Spleen (tissue), 11 donors: Measurements from ENCODE around the gene HMCN1. TPM values are rescaled to one million over a fixed set of nuclear protein-coding genes. Genes with fewer than 3 reads are reported as not detected.

Experiments used
- DNase-seq: peaks from one replicate; pipeline ENCODE4 v3.0.0-alpha.2; 2020
- H3K27ac ChIP-seq, 8 donors: fragments of 200-600 bp; sonication (generic) in 7 of 8; 1 replicate in 4 of 8; 2 replicates in 4 of 8; pipeline versions ENCODE4 v1.5.0 to v1.8.0; 2016 to 2021; ENCODE audit warnings: inconsistent platforms in 4 of 8, mild to moderate bottlenecking in 4 of 8, moderate library complexity in 1 of 8
- H3K27me3 ChIP-seq, 7 donors: fragments of 200-600 bp; sonication (generic) in 6 of 7; replicated peaks in 1 of 7; 1 replicate in 4 of 7; 2 replicates in 3 of 7; pipeline versions ENCODE4 v1.5.0 to v1.8.0; 2016 to 2021; ENCODE audit warnings: inconsistent platforms in 3 of 7, mild to moderate bottlenecking in 1 of 7
- H3K36me3 ChIP-seq, 6 donors: fragments of 200-600 bp; sonication (generic) in 5 of 6; 1 replicate in 4 of 6; 2 replicates in 2 of 6; pipeline versions ENCODE4 v1.5.0 to v1.8.0; 2016 to 2021; ENCODE audit warnings: inconsistent platforms in 2 of 6
- H3K4me1 ChIP-seq, 6 donors: fragments of 200-600 bp; sonication (generic) in 5 of 6; 1 replicate in 3 of 6; 2 replicates in 3 of 6; pipeline versions ENCODE4 v1.5.0 to v1.8.0; 2016 to 2021; ENCODE audit warnings: inconsistent platforms in 3 of 6
- H3K4me3 ChIP-seq, 8 donors: fragments of 200-600 bp; sonication (generic) in 7 of 8; 1 replicate in 4 of 8; 2 replicates in 4 of 8; pipeline versions ENCODE4 v1.5.0 to v1.8.0; 2016 to 2021; ENCODE audit warnings: inconsistent platforms in 4 of 8, mild to moderate bottlenecking in 4 of 8, moderate library complexity in 2 of 8
- H3K9me3 ChIP-seq, 8 donors: fragments of 200-600 bp; sonication (generic) in 7 of 8; 1 replicate in 4 of 8; 2 replicates in 4 of 8; pipeline versions ENCODE4 v1.5.0 to v1.8.0; 2016 to 2021; ENCODE audit warnings: inconsistent platforms in 4 of 8
- POLR2A ChIP-seq, 3 donors: fragments of 450-650 bp; IDR thresholded peaks; one replicate each; pipeline ENCODE4 v1.5.1; 2017; ENCODE audit warnings: antibody characterized with exemption in 3 of 3, mild to moderate bottlenecking in 1 of 3
- POLR2AphosphoS5 ChIP-seq, 3 donors: sonication (generic); formaldehyde crosslinking; IDR thresholded peaks; one replicate each; pipeline ENCODE4 v1.5.1; 2017; ENCODE audit warnings: antibody characterized with exemption in 3 of 3
- WGBS, 5 donors: extraction: QIAGEN DNeasy Blood & Tissue Kit in 3 of 5; methylation state at CpG; one replicate each; pipeline versions ENCODE4 v1.1.5 to v1.1.7; 2013 to 2018; 5-methylcytosine and 5-hydroxymethylcytosine counted together
- intact Hi-C: fragments of 100-400 bp; cut with DNase I; formaldehyde crosslinking; loops from one replicate; pipeline ENCODE4 v1.15.0; 2023; ENCODE audit warnings: low total_unique reads
- polyA plus RNA-seq, 3 donors: library from polyadenylated mRNA; stranded (reverse); fragments of 200-250 nt; gene quantifications; one replicate each; pipeline ENCODE4 v1.2.1, GENCODE V29; 2013
- total RNA-seq, 7 donors: library from RNA; depleted of rRNA in 3 of 7; stranded (reverse); fragments of >200 nt in 3 of 7; fragmentation: NEBNext Ultra II Directional in 4 of 7; extraction: Animal tissue kit (Norgen Biotek cat#: 25700) in 4 of 7; gene quantifications; one replicate each; pipeline versions ENCODE4 v1.1.0 to v1.2.1, GENCODE V29; 2016 to 2021
- TF ChIP-seq, protein P1 (sequence below), 11 experiments: fragments of 200-600 bp in 7 of 11; fragments of 450-650 bp in 4 of 11; sonication (generic) in 4 of 11; IDR thresholded peaks in 8 of 11; conservative IDR thresholded peaks in 3 of 11; 1 replicate in 7 of 11; 2 replicates in 4 of 11; pipeline versions ENCODE4 v1.4.0 to v1.8.0; 2016 to 2021; ENCODE audit warnings: antibody characterized with exemption in 11 of 11, inconsistent platforms in 4 of 11, mild to moderate bottlenecking in 1 of 11
- donor health status: healthy with polysubstance abuse.
- donor health status: DM: no; HTN: no; CAD: no; lungs with moderate emphysema.
- donor health status: DM: no; HTN: no; CAD: no.
- donor health status: Bipolar disorder and iron deficiency.
- donor health status: healthy.
- donor health status: DM: no; HTN: no; CAD: no.
- donor health status: DM: yes; HTN: yes; CAD: no.

The HMCN1 gene
- total and polyA plus RNA-seq, 10 donors = 1.2 to 28.8 (median 19.9) TPM

- H3K27me3 ChIP-seq = no peaks in the 10 kb centered on the region
- H3K9me3 ChIP-seq = no peaks in the 10 kb centered on the region
- no peak overlapping the region for H3K27ac ChIP-seq
- H3K36me3 ChIP-seq = peaks cover 0 to 12% (median 0%) of the 10 kb centered on the region in 6 donors
- 65 to 94% (median 74%) methylated on average over 3 of the region's 3 CpGs for WGBS, 5 donors
- no peak overlapping the region for H3K4me3 ChIP-seq
- no peak for DNase-seq
- intact Hi-C loops = no loop called here
- peaks cover 0 to 11% (median 6%) of the 10 kb centered on the region in 6 donors for H3K4me1 ChIP-seq
- TF ChIP-seq POLR2AphosphoS5 (IDR thresholded peaks at IDR 0.05) (no peak), POLR2A (IDR thresholded peaks at IDR 0.05) (no peak)
- TF ChIP-seq, protein P1, sequence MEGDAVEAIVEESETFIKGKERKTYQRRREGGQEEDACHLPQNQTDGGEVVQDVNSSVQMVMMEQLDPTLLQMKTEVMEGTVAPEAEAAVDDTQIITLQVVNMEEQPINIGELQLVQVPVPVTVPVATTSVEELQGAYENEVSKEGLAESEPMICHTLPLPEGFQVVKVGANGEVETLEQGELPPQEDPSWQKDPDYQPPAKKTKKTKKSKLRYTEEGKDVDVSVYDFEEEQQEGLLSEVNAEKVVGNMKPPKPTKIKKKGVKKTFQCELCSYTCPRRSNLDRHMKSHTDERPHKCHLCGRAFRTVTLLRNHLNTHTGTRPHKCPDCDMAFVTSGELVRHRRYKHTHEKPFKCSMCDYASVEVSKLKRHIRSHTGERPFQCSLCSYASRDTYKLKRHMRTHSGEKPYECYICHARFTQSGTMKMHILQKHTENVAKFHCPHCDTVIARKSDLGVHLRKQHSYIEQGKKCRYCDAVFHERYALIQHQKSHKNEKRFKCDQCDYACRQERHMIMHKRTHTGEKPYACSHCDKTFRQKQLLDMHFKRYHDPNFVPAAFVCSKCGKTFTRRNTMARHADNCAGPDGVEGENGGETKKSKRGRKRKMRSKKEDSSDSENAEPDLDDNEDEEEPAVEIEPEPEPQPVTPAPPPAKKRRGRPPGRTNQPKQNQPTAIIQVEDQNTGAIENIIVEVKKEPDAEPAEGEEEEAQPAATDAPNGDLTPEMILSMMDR (IDR thresholded peaks at IDR 0.05 in 8 of 11, conservative IDR thresholded peaks at IDR 0.05 in 3 of 11) = no peak
Observed at GRCh38 chr1:186188004-186188539, 453.9 kb downstream of the HMCN1 start.

DNA sequence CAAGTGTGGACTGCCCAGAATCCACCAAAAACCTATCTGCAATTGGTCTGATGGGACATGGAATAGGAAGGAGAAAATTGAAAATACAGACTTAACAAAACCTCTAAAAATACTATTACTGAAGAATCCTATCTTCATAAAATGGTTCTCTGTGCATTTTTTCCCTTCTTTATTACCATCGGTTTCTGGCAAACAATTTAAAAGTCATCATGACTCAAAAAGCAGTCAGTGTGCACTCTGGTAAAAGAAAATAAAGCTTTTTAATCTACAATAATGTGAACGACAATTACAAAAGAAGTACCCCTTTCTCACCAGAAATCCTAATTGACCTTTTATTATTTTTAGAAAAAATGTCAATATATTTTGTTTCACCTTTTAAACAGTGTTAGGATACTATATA, 454.5 kb downstream of the HMCN1 start:
- no peak for DNase-seq
- Histone ChIP-seq H3K4me3 (no peak overlapping the region), H3K9me3 (no peaks in the 10 kb centered on the region), H3K27ac (no peak overlapping the region), H3K4me1 (peaks cover 0 to 8% (median 3%) of the 10 kb centered on the region in 6 donors), H3K36me3 (peaks cover 0 to 12% (median 0%) of the 10 kb centered on the region in 6 donors), H3K27me3 (no peaks in the 10 kb centered on the region)
- TF ChIP-seq POLR2A (IDR thresholded peaks at IDR 0.05) (no peak), POLR2AphosphoS5 (IDR thresholded peaks at IDR 0.05) (no peak)
- TF ChIP-seq, protein P1 (IDR thresholded peaks at IDR 0.05 in 8 of 11, conservative IDR thresholded peaks at IDR 0.05 in 3 of 11) = no peak
- 81 to 96% (median 88%) methylated on average over 2 of the region's 2 CpGs for WGBS, 5 donors
- intact Hi-C loops = no loop called here

DNA sequence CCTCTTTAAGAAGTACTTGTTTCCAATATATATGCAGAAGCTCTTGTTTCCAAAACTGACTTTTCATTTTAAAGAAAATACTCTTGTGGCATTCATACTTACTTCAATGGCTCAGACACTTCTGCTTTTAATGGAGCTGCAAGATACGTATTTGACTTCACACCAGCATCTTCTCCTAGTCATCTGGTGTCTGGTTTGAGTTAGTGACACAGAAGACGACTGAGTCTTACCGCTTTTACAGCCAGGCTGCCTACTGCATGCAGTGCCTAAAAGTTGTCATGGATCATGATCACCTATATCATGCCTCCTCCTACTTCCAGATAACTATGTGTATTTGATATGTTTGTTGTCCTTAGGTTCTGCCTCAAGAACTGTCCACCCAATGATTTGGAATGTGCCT, 455.0 kb downstream of the HMCN1 start:
- intact Hi-C loops = no loop called here
- H3K27me3 ChIP-seq = no peaks in the 10 kb centered on the region
- H3K27ac ChIP-seq = no peak overlapping the region
- no peaks in the 10 kb centered on the region for H3K9me3 ChIP-seq
- H3K36me3 ChIP-seq = peaks cover 0 to 12% (median 0%) of the 10 kb centered on the region in 6 donors
- 76 to 95% (median 84%) methylated on average over 3 of the region's 3 CpGs for WGBS, 5 donors
- H3K4me3 ChIP-seq = no peak overlapping the region
- DNase-seq = no peak
- TF ChIP-seq, protein P1 (IDR thresholded peaks at IDR 0.05 in 8 of 11, conservative IDR thresholded peaks at IDR 0.05 in 3 of 11) = no peak
- no peak for TF ChIP-seq POLR2A (IDR thresholded peaks at IDR 0.05)
- no peak for TF ChIP-seq POLR2AphosphoS5 (IDR thresholded peaks at IDR 0.05)
- peaks cover 0 to 4% (median under 1%) of the 10 kb centered on the region in 6 donors for H3K4me1 ChIP-seq

DNA sequence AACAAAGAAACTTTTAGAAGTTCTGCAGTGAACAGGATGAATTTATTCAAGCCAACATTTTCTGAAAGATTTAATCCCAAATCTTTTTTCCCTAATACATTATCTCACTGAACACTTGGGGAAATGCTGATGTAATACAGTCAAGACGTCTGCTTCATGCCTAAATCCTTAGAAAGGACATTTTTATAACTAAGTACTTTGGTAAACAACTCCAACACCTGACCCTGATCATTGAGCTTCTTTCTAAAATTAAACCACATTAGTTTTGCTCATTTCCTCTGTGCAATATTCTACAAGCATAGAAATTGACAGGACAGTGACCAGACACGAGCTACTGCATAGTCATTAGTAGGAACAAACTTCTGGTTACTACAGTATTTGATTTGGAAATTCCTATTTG, 457.3 kb downstream of the HMCN1 start:
- H3K36me3 ChIP-seq = peaks cover 0 to 12% (median 0%) of the 10 kb centered on the region in 6 donors
- no peaks in the 10 kb centered on the region for H3K4me1 ChIP-seq
- WGBS, 5 donors = 63 to 82% (median 65%) methylated on average over 2 of the region's 2 CpGs
- TF ChIP-seq POLR2AphosphoS5 (IDR thresholded peaks at IDR 0.05) (no peak), POLR2A (IDR thresholded peaks at IDR 0.05) (no peak)
- TF ChIP-seq, protein P1 (IDR thresholded peaks at IDR 0.05 in 8 of 11, conservative IDR thresholded peaks at IDR 0.05 in 3 of 11) = no peak
- no peak overlapping the region for H3K4me3 ChIP-seq
- H3K9me3 ChIP-seq = peaks cover 0 to 3% (median 0%) of the 10 kb centered on the region in 8 donors
- DNase-seq = no peak
- H3K27me3 ChIP-seq = no peaks in the 10 kb centered on the region
- H3K27ac ChIP-seq = no peak overlapping the region
- intact Hi-C loops = no loop called here
